ENCODE measurements around the gene UBE2F. TPM values are rescaled to one million over a fixed set of nuclear protein-coding genes. Genes with fewer than 3 reads are reported as not detected.

UBE2F gene
- polyA plus RNA-seq, 1 of the 3 experiments (the other 2 are of a cell fraction), result 56.9 TPM

DNA sequence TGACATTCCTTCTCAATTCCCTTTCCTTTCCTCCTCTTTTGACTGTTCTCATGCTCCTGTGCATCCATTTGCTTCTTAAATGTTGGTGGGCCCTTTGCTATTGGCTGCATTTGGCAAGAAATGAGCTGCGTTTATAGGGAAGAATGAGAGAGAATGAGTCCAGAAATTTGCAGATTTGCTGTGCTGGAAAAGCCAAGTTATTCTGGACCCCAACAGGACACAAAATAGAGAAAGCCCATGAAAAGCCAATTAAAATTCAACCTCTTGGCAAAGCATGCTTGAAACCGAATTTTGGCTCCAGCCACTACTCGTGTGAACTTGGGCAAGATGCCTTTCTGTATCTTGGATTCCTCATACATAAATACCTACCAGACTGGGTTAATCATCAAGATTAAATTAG lies 92.7 kb downstream of the UBE2F start:
- Histone ChIP-seq H3K9me3 (no peaks in the 10 kb centered on the region), H3K9me2 (no peaks in the 10 kb centered on the region), H4K20me1 (ENCODE audit: insufficient read depth) (no peaks in the 10 kb centered on the region), H3K79me2 (ENCODE audit: insufficient read depth) (peaks cover 18% of the 10 kb centered on the region; the same call in 1 of the 2 replicates), H3K4me2 (peak overlapping the region; percentile 78; the same call in 1 of the 2 replicates), H3F3A (replicated peaks; ENCODE audit: insufficient read depth) (no peaks in the 10 kb centered on the region), H3K27ac (ENCODE audit: low read depth in 2 of 2, low read length in 1 of 2) (peak overlapping the region in 1 of 2 experiments; percentile 79; a peak in 1 of 4 replicates), H3K4me1 (ENCODE audit: control insufficient read depth in 1 of 2, insufficient read depth in 2 of 2, low read depth in 1 of 2, low read length in 1 of 2) (peaks cover 5 to 13% of the 10 kb centered on the region in 2 experiments; a peak in 3 of 4 replicates), H2AFZ (ENCODE audit: low read depth) (no peak overlapping the region), H3K4me3 (ENCODE audit: low read depth in 2 of 2, low read length in 1 of 2) (peak overlapping the region; percentile 71 to 88; a peak in 3 of 4 replicates), H3K36me3 (replicated peaks in 1 of 2; ENCODE audit: control insufficient read depth in 1 of 2, insufficient read depth in 2 of 2, low read length in 1 of 2) (peaks cover 3 to 6% of the 10 kb centered on the region in 2 experiments), H3K27me3 (ENCODE audit: insufficient read depth) (no peaks in the 10 kb centered on the region), H3K9ac (peak overlapping the region; percentile 96; the same call in 1 of the 2 replicates)
- ChIA-PET POLR2A (interaction anchor here (1.5 kb wide), 1 partner anchor 17 kb away, joined by 3 read pairs; no protein-coding TSS in a partner anchor), CTCF (interaction anchor here (1.0 to 1.6 kb wide), 3 partner anchors 76 to 201 kb away, joined by 3 read pairs; no protein-coding TSS in a partner anchor)
- DNase-seq, result no peak
- TF ChIP-seq, protein P1, sequence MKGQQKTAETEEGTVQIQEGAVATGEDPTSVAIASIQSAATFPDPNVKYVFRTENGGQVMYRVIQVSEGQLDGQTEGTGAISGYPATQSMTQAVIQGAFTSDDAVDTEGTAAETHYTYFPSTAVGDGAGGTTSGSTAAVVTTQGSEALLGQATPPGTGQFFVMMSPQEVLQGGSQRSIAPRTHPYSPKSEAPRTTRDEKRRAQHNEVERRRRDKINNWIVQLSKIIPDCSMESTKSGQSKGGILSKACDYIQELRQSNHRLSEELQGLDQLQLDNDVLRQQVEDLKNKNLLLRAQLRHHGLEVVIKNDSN (IDR thresholded peaks at IDR 0.05; ENCODE audit: borderline replicate concordance, low read depth), result no peak
- TF ChIP-seq MXI1 (IDR thresholded peaks at IDR 0.05; ENCODE audit: low read depth, low read length), result no peak
- TF ChIP-seq GABPA (IDR thresholded peaks at IDR 0.05; ENCODE audit: low read depth), result no peak
- TF ChIP-seq EZH2phosphoT487 (IDR thresholded peaks at IDR 0.05; ENCODE audit: borderline replicate concordance, low read depth), result no peak
- no peak for TF ChIP-seq NFIC (IDR thresholded peaks at IDR 0.05; ENCODE audit: borderline replicate concordance)
- TF ChIP-seq RFX5 (IDR thresholded peaks at IDR 0.05; ENCODE audit: low read length), result no peak
- TF ChIP-seq TEAD4 (IDR thresholded peaks at IDR 0.05; ENCODE audit: borderline replicate concordance, insufficient read depth), result no peak
- TF ChIP-seq, protein P2, sequence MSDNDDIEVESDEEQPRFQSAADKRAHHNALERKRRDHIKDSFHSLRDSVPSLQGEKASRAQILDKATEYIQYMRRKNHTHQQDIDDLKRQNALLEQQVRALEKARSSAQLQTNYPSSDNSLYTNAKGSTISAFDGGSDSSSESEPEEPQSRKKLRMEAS (IDR thresholded peaks at IDR 0.05; ENCODE audit: low read depth), result no peak
- 86% methylated on average over 3 of the region's 3 CpGs for WGBS (ENCODE audit: low lambda C conversion rate)

DNA sequence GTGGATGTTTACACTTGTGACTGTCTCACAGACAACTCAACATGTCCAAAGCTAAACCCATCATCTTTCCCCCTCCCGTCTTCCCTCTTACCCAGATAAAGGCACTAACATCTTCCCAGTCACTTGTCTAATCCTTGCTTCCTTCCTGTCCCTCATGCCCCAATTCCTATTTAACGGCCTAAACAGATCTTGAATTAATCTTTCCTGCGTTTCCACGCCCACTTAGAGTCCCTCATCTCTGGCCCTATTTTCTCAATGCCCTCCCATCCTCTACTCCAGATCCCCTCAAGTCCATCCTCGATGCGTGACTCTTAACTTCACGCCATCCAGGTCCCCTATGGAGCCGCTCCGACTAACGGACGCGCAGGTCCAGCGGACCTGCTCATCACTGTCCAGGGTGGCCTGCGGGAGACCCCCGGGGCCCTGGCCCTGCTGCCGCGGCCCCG lies 93.3 kb downstream of the UBE2F start:
- Histone ChIP-seq H3K4me3 (ENCODE audit: low read depth in 2 of 2, low read length in 1 of 2) (peak overlapping the region; percentile 71 to 88), H3K27me3 (ENCODE audit: insufficient read depth) (no peaks in the 10 kb centered on the region), H3F3A (replicated peaks; ENCODE audit: insufficient read depth) (no peaks in the 10 kb centered on the region), H3K27ac (ENCODE audit: low read depth in 2 of 2, low read length in 1 of 2) (peak overlapping the region; percentile 79 to 91), H4K20me1 (ENCODE audit: insufficient read depth) (no peaks in the 10 kb centered on the region), H3K79me2 (ENCODE audit: insufficient read depth) (peaks cover 18% of the 10 kb centered on the region; the same call in 1 of the 2 replicates), H3K9ac (peak overlapping the region; percentile 96), H2AFZ (ENCODE audit: low read depth) (peak overlapping the region; percentile 87), H3K36me3 (replicated peaks in 1 of 2; ENCODE audit: control insufficient read depth in 1 of 2, insufficient read depth in 2 of 2, low read length in 1 of 2) (peaks cover 9 to 12% of the 10 kb centered on the region in 2 experiments), H3K4me2 (peak overlapping the region; percentile 78), H3K9me2 (no peaks in the 10 kb centered on the region), H3K4me1 (ENCODE audit: control insufficient read depth in 1 of 2, insufficient read depth in 2 of 2, low read depth in 1 of 2, low read length in 1 of 2) (peaks cover 5 to 13% of the 10 kb centered on the region in 2 experiments; a peak in 3 of 4 replicates), H3K9me3 (no peaks in the 10 kb centered on the region)
- ChIA-PET POLR2A (interaction anchor here (1.0 to 1.5 kb wide), 8 partner anchors 13 to 202 kb away, joined by 3 to 6 read pairs (median 3); no protein-coding TSS in a partner anchor), CTCF (interaction anchor here (1.0 to 1.1 kb wide), 2 partner anchors 77 to 196 kb away, joined by 3 read pairs; no protein-coding TSS in a partner anchor)
- 3% methylated on average over 13 of the region's 18 CpGs for WGBS (ENCODE audit: low lambda C conversion rate)
- DNase-seq, result no peak
- TF ChIP-seq RAD21 (IDR thresholded peaks at IDR 0.05; ENCODE audit: low read length), result no peak
- no peak for TF ChIP-seq EP300 (IDR thresholded peaks at IDR 0.05; ENCODE audit: borderline replicate concordance in 1 of 2, low read depth in 1 of 2, low read length in 1 of 2)
- TF ChIP-seq, protein P3, sequence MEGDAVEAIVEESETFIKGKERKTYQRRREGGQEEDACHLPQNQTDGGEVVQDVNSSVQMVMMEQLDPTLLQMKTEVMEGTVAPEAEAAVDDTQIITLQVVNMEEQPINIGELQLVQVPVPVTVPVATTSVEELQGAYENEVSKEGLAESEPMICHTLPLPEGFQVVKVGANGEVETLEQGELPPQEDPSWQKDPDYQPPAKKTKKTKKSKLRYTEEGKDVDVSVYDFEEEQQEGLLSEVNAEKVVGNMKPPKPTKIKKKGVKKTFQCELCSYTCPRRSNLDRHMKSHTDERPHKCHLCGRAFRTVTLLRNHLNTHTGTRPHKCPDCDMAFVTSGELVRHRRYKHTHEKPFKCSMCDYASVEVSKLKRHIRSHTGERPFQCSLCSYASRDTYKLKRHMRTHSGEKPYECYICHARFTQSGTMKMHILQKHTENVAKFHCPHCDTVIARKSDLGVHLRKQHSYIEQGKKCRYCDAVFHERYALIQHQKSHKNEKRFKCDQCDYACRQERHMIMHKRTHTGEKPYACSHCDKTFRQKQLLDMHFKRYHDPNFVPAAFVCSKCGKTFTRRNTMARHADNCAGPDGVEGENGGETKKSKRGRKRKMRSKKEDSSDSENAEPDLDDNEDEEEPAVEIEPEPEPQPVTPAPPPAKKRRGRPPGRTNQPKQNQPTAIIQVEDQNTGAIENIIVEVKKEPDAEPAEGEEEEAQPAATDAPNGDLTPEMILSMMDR (IDR thresholded peaks at IDR 0.05), result no peak
- TF ChIP-seq CHD2 (IDR thresholded peaks at IDR 0.05; ENCODE audit: low read length, partially characterized antibody), result no peak
- no peak for TF ChIP-seq ELF1 (IDR thresholded peaks at IDR 0.05)
- no peak for TF ChIP-seq RFX5 (IDR thresholded peaks at IDR 0.05; ENCODE audit: low read length)
- TF ChIP-seq FOXJ3 (CRISPR knock-in tag; IDR thresholded peaks at IDR 0.05), result no peak
- TF ChIP-seq RCOR1 (IDR thresholded peaks at IDR 0.05; ENCODE audit: low read length), result no peak
- no peak for TF ChIP-seq MEF2A (IDR thresholded peaks at IDR 0.05; ENCODE audit: borderline replicate concordance, low read depth)
- TF ChIP-seq, protein P4, sequence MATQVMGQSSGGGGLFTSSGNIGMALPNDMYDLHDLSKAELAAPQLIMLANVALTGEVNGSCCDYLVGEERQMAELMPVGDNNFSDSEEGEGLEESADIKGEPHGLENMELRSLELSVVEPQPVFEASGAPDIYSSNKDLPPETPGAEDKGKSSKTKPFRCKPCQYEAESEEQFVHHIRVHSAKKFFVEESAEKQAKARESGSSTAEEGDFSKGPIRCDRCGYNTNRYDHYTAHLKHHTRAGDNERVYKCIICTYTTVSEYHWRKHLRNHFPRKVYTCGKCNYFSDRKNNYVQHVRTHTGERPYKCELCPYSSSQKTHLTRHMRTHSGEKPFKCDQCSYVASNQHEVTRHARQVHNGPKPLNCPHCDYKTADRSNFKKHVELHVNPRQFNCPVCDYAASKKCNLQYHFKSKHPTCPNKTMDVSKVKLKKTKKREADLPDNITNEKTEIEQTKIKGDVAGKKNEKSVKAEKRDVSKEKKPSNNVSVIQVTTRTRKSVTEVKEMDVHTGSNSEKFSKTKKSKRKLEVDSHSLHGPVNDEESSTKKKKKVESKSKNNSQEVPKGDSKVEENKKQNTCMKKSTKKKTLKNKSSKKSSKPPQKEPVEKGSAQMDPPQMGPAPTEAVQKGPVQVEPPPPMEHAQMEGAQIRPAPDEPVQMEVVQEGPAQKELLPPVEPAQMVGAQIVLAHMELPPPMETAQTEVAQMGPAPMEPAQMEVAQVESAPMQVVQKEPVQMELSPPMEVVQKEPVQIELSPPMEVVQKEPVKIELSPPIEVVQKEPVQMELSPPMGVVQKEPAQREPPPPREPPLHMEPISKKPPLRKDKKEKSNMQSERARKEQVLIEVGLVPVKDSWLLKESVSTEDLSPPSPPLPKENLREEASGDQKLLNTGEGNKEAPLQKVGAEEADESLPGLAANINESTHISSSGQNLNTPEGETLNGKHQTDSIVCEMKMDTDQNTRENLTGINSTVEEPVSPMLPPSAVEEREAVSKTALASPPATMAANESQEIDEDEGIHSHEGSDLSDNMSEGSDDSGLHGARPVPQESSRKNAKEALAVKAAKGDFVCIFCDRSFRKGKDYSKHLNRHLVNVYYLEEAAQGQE (IDR thresholded peaks at IDR 0.05; ENCODE audit: low read depth, low read length), result no peak
- no peak for TF ChIP-seq YY1 (IDR thresholded peaks at IDR 0.05; ENCODE audit: low read depth)
- TF ChIP-seq TAF1 (IDR thresholded peaks at IDR 0.05; ENCODE audit: borderline replicate concordance, low read depth, low read length), result no peak
- no peak for TF ChIP-seq EZH2phosphoT487 (IDR thresholded peaks at IDR 0.05; ENCODE audit: borderline replicate concordance, low read depth)
- TF ChIP-seq RXRA (IDR thresholded peaks at IDR 0.05; ENCODE audit: borderline replicate concordance, low read depth), result no peak
- TF ChIP-seq NFIC (IDR thresholded peaks at IDR 0.05; ENCODE audit: borderline replicate concordance), result no peak
- no peak for TF ChIP-seq SIN3A (IDR thresholded peaks at IDR 0.05; ENCODE audit: borderline replicate concordance, low read depth, low read length)
